Loucy (cell line): ENCODE measurements around the gene NRCAM.

Source experiments
- H2AFZ ChIP-seq: fragments of 200-600 bp; sonication (generic); 2 replicates; pipeline ENCODE4 v1.6.0; 2016; ENCODE audit warnings: antibody characterized with exemption, mild to moderate bottlenecking, low read length, moderate library complexity
- H3F3A ChIP-seq: fragments of 200-600 bp; 2 replicates; pipeline ENCODE4 v1.6.0; 2016; ENCODE audit warnings: antibody characterized with exemption, low read depth, mild to moderate bottlenecking
- H3K27me3 ChIP-seq: fragments of 200-600 bp; sonication (generic); 2 replicates; pipeline ENCODE4 v1.6.1; 2014; ENCODE audit warnings: low read length, mild to moderate bottlenecking; ENCODE audit not compliant: insufficient read depth, poor library complexity, severe bottlenecking
- H3K36me3 ChIP-seq: fragments of 200-600 bp; sonication (generic); 2 replicates; pipeline ENCODE4 v1.6.1; 2016; ENCODE audit warnings: low read length; ENCODE audit not compliant: insufficient read depth
- H3K4me1 ChIP-seq: fragments of 200-600 bp; sonication (generic); 2 replicates; pipeline ENCODE4 v1.5.1; 2014; ENCODE audit warnings: low read length, mild to moderate bottlenecking; ENCODE audit not compliant: insufficient read depth, poor library complexity, severe bottlenecking
- H3K4me2 ChIP-seq: fragments of 200-600 bp; sonication (generic); 2 replicates; pipeline ENCODE4 v1.6.0; 2014; ENCODE audit warnings: antibody characterized with exemption, low read length, low read depth, mild to moderate bottlenecking; ENCODE audit not compliant: poor library complexity, severe bottlenecking
- H3K4me3 ChIP-seq: fragments of 200-600 bp; sonication (generic); 2 replicates; pipeline ENCODE4 v1.5.1; 2014; ENCODE audit warnings: low read length, mild to moderate bottlenecking, mixed read lengths; ENCODE audit not compliant: poor library complexity, severe bottlenecking
- H3K79me2 ChIP-seq: fragments of 200-600 bp; sonication (generic); 2 replicates; pipeline ENCODE4 v1.6.1; 2014; ENCODE audit warnings: low read length; ENCODE audit not compliant: insufficient read depth
- H3K9ac ChIP-seq: fragments of 200-600 bp; sonication (generic); 2 replicates; pipeline ENCODE4 v1.6.0; 2014; ENCODE audit warnings: mild to moderate bottlenecking, low read depth, low read length, moderate library complexity; ENCODE audit not compliant: poor library complexity, severe bottlenecking
- H3K9me2 ChIP-seq: fragments of 200-600 bp; sonication (generic); replicated peaks from 2 replicates; pipeline ENCODE4 v1.6.1; 2016; ENCODE audit warnings: low read depth, low read length, mixed read lengths
- H3K9me3 ChIP-seq: fragments of 200-600 bp; sonication (generic); 2 replicates; pipeline ENCODE4 v1.6.1; 2014; ENCODE audit warnings: mild to moderate bottlenecking, antibody characterized with exemption, low read length, low read depth; ENCODE audit not compliant: insufficient read depth
- H4K20me1 ChIP-seq: fragments of 200-600 bp; sonication (generic); 2 replicates; pipeline ENCODE4 v1.6.0; 2014; ENCODE audit warnings: antibody characterized with exemption, low read length, mild to moderate bottlenecking; ENCODE audit not compliant: insufficient read depth, poor library complexity, severe bottlenecking
- CTCF ChIP-seq: fragments of 200-600 bp; sonication (generic); conservative IDR thresholded peaks from 2 replicates; pipeline ENCODE4 v1.5.1; 2014; ENCODE audit warnings: mild to moderate bottlenecking, antibody characterized with exemption, low read length
- EZH2phosphoT487 ChIP-seq: fragments of 200-600 bp; IDR thresholded peaks from 2 replicates; pipeline ENCODE4 v1.6.1; 2018; ENCODE audit warnings: antibody characterized with exemption, mild to moderate bottlenecking, moderate library complexity, borderline replicate concordance

Gene NRCAM

DNA sequence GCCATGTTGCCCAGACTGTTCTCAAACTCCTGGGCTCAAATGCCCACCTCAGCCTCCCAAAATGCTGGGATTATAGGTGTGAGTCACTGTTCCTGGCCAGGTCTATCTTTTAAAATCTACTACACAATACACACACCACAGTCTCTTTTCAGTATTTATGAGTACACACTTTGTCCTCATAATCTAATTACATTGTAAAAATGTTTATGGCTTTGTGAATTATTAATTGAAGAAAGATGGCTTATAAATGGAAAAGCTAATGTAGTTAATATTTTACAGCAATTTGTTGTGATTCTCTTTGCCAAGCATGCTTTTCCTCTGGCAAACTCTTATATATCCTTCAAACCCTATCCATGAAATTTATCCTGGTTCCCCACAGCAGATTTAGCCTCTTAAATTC lies 348.1 kb downstream of the NRCAM start:
- Histone ChIP-seq H3K4me2 (no peak overlapping the region), H3K27me3 (no peaks in the 10 kb centered on the region), H3F3A (no peaks in the 10 kb centered on the region), H3K4me1 (no peaks in the 10 kb centered on the region), H2AFZ (no peak overlapping the region), H3K4me3 (no peak overlapping the region), H3K36me3 (no peaks in the 10 kb centered on the region), H4K20me1 (no peaks in the 10 kb centered on the region), H3K79me2 (no peaks in the 10 kb centered on the region), H3K9me3 (no peaks in the 10 kb centered on the region), H3K9ac (no peak overlapping the region), H3K9me2 (no peaks in the 10 kb centered on the region)
- no peak for TF ChIP-seq EZH2phosphoT487
- TF ChIP-seq CTCF, result no peak

- H3K79me2 ChIP-seq, result no peaks in the 10 kb centered on the region
- no peaks in the 10 kb centered on the region for H3K36me3 ChIP-seq
- H3K9ac ChIP-seq, result no peak overlapping the region
- H3K27me3 ChIP-seq, result no peaks in the 10 kb centered on the region
- no peak overlapping the region for H2AFZ ChIP-seq
- H3K9me3 ChIP-seq, result no peaks in the 10 kb centered on the region
- no peaks in the 10 kb centered on the region for H3F3A ChIP-seq
- H3K4me2 ChIP-seq, result no peak overlapping the region
- H4K20me1 ChIP-seq, result no peaks in the 10 kb centered on the region
- no peaks in the 10 kb centered on the region for H3K4me1 ChIP-seq
- TF ChIP-seq CTCF (no peak), EZH2phosphoT487 (no peak)
- H3K4me3 ChIP-seq, result no peak overlapping the region
- no peaks in the 10 kb centered on the region for H3K9me2 ChIP-seq
These were observed 351.9 kb downstream of the NRCAM start for GRCh38 chr7:108104324-108104723.

- Histone ChIP-seq H3F3A (no peaks in the 10 kb centered on the region), H4K20me1 (no peaks in the 10 kb centered on the region), H3K4me3 (no peak overlapping the region), H3K4me1 (no peaks in the 10 kb centered on the region), H3K9me3 (no peaks in the 10 kb centered on the region), H3K4me2 (no peak overlapping the region), H2AFZ (no peak overlapping the region), H3K79me2 (no peaks in the 10 kb centered on the region), H3K9me2 (no peaks in the 10 kb centered on the region), H3K9ac (no peak overlapping the region), H3K27me3 (no peaks in the 10 kb centered on the region), H3K36me3 (no peaks in the 10 kb centered on the region)
- TF ChIP-seq EZH2phosphoT487, result no peak
- no peak for TF ChIP-seq CTCF
These were observed 352.5 kb downstream of the NRCAM start for GRCh38 chr7:108103558-108104298.
